Erythroblast (primary cell): ENCODE data around the gene ZEB2.

Experiments
- GATA1 ChIP-seq: IDR thresholded peaks from 2 replicates; pipeline ENCODE4 v1.6.1; 2011; ENCODE audit warnings: low read depth, mild to moderate bottlenecking, control low read depth, low read length, moderate library complexity
- POLR2A ChIP-seq: IDR thresholded peaks from 2 replicates; pipeline ENCODE4 v1.6.1; 2011; ENCODE audit warnings: mild to moderate bottlenecking, low read length

DNA sequence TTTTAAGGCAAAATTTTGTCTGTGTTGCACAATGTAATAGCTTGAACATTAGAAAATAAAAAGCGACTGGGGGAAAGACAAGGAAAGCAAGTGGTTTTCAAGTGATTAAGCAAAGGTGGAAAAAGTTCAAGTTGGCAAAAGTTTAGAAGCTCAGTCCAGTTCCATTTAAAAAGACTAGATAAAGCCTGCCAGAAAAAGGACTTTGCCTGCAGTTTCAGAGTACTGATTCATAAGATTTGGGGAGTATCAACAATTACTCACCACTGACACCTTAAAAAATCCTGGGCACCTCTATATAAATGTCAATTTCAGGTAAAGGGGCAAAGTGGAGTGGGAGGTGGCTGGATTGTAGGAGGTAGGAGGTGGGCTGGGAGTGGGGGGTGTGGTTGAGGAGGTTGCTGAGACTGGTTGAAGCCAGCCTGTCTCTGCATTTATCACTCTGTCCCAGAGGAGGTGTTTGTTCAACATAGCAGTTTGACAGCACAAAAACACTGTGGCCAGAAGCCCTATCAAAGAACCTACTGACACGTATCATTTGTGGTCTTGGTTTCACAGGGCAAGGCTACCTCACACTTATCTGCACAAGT, 14.6 kb downstream of the ZEB2 start:
- TF ChIP-seq POLR2A (no peak), GATA1 (no peak)
